HCT116 (cell line): Measurements from ENCODE around the gene ACTG1.

Experiments
- CBX3 ChIP-seq: IDR thresholded peaks from 2 replicates; pipeline ENCODE4 v1.6.1; 2012; ENCODE audit warnings: low read depth
- ELF1 ChIP-seq: IDR thresholded peaks from 2 replicates; pipeline ENCODE4 v1.6.1; 2012; ENCODE audit warnings: low read depth, borderline replicate concordance
- EZH2phosphoT487 ChIP-seq: fragments of 200-600 bp; IDR thresholded peaks from 2 replicates; pipeline ENCODE4 v1.6.1; 2018; ENCODE audit warnings: antibody characterized with exemption, borderline replicate concordance
- FOSL1 ChIP-seq: IDR thresholded peaks from 2 replicates; pipeline ENCODE4 v1.6.1; 2012; ENCODE audit warnings: low read depth
- JUND ChIP-seq: IDR thresholded peaks from 2 replicates; pipeline ENCODE4 v1.6.1; 2012
- POLR2A ChIP-seq: IDR thresholded peaks from 2 replicates; pipeline ENCODE4 v1.7.0; 2011; ENCODE audit warnings: borderline replicate concordance; ENCODE audit not compliant: insufficient read depth, insufficient read length; ENCODE audit errors: extremely low read depth
- POLR2AphosphoS5 ChIP-seq: IDR thresholded peaks from 2 replicates; pipeline ENCODE4 v1.6.1; 2011; ENCODE audit warnings: mild to moderate bottlenecking, low read depth, low read length, moderate library complexity
- RAD21 ChIP-seq: IDR thresholded peaks from 2 replicates; pipeline ENCODE4 v1.6.1; 2012; ENCODE audit warnings: low read depth, mild to moderate bottlenecking
- SP1 ChIP-seq: IDR thresholded peaks from 2 replicates; pipeline ENCODE4 v1.6.1; 2012; ENCODE audit warnings: low read depth
- TCF7L2 ChIP-seq: IDR thresholded peaks from 2 replicates; pipeline ENCODE4 v1.7.0; 2011; ENCODE audit warnings: borderline replicate concordance, inconsistent platforms; ENCODE audit not compliant: insufficient read depth, insufficient read length; ENCODE audit errors: extremely low read depth
- YY1 ChIP-seq: IDR thresholded peaks from 2 replicates; pipeline ENCODE4 v1.6.1; 2011; ENCODE audit warnings: low read length, low read depth, moderate library complexity, mild to moderate bottlenecking; ENCODE audit not compliant: insufficient replicate concordance; ENCODE audit errors: extremely low read depth
- ZNF274 ChIP-seq: fragments of 200-500 bp; sonication (Bioruptor generic); IDR thresholded peaks from 2 replicates; pipeline ENCODE4 v1.6.1; 2014; ENCODE audit warnings: mild to moderate bottlenecking, low read depth, low read length, inconsistent platforms
- TF ChIP-seq, protein P1 (sequence below), 3 experiments: fragments of 200-600 bp in 1 of 3; sonication (generic) in 1 of 3; IDR thresholded peaks in 2 of 3; conservative IDR thresholded peaks in 1 of 3; 2 replicates each; pipeline ENCODE4 v1.5.1; 2012 to 2017; ENCODE audit warnings: low read depth in 2 of 3, low read length in 2 of 3, antibody characterized with exemption in 1 of 3, borderline replicate concordance in 1 of 3, control low read depth in 1 of 3, mild to moderate bottlenecking in 1 of 3, mixed read lengths in 1 of 3, mixed run types in 1 of 3, moderate library complexity in 1 of 3; ENCODE audit not compliant: insufficient read depth in 1 of 3
- TF ChIP-seq, protein P2 (sequence below): IDR thresholded peaks from 2 replicates; pipeline ENCODE4 v1.6.1; 2012; ENCODE audit warnings: low read depth

DNA sequence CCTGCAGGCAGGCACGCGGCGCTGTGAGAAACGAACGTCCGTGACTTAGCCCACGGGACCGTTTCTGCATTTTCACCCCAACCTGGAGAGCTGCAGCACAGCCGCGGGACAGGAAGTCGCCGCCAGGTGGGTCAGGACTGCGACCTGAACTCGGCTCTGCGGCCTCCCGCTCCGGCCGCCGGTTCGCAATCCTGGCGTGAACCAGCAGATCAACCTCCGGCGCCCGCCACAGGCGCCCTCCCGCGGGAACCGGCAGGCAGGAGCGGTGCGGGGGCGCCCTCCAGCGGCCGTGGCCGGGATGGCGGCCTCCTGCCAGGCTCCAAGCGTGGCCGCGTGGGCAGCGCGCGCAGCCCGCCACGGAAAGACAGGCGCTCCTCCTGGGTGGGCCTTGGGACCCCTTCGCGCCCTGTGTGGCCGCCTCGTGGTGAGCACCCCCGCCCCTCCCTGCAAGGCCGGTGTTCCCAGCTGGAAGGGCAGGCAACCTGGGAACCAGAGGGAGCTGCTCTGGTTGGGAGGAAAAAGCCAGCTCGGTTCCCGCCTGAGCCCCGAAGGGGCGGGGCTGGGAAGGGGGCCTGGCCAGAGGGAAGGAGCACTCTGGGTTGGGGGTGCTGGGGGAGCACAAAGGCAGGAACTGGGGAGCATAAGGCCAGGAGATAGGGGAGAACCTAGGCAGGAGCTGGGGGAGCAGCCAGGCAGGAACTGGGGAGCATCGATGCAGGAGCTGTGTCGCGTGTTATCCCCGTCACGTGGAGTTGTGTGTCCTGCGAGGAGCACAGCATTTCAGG is 28.2 kb downstream of the ACTG1 start:
- TF ChIP-seq, protein P1, sequence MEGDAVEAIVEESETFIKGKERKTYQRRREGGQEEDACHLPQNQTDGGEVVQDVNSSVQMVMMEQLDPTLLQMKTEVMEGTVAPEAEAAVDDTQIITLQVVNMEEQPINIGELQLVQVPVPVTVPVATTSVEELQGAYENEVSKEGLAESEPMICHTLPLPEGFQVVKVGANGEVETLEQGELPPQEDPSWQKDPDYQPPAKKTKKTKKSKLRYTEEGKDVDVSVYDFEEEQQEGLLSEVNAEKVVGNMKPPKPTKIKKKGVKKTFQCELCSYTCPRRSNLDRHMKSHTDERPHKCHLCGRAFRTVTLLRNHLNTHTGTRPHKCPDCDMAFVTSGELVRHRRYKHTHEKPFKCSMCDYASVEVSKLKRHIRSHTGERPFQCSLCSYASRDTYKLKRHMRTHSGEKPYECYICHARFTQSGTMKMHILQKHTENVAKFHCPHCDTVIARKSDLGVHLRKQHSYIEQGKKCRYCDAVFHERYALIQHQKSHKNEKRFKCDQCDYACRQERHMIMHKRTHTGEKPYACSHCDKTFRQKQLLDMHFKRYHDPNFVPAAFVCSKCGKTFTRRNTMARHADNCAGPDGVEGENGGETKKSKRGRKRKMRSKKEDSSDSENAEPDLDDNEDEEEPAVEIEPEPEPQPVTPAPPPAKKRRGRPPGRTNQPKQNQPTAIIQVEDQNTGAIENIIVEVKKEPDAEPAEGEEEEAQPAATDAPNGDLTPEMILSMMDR (IDR thresholded peaks at IDR 0.05 in 2 of 3, conservative IDR thresholded peaks at IDR 0.05 in 1 of 3; ENCODE audit: borderline replicate concordance in 1 of 3, insufficient read depth in 1 of 3, low read depth in 2 of 3, low read length in 2 of 3) = peak; percentile 93 to 97 (median 96)
- TF ChIP-seq POLR2A (no peak), EZH2phosphoT487 (no peak), YY1 (peak; percentile 72), RAD21 (peak; percentile 99), JUND (no peak), TCF7L2 (peak; percentile 56), POLR2AphosphoS5 (peak; percentile 48), ZNF274 (no peak), ELF1 (no peak), FOSL1 (no peak), CBX3 (no peak), SP1 (no peak; the same call in 1 of the 2 replicates)
- TF ChIP-seq, protein P2, sequence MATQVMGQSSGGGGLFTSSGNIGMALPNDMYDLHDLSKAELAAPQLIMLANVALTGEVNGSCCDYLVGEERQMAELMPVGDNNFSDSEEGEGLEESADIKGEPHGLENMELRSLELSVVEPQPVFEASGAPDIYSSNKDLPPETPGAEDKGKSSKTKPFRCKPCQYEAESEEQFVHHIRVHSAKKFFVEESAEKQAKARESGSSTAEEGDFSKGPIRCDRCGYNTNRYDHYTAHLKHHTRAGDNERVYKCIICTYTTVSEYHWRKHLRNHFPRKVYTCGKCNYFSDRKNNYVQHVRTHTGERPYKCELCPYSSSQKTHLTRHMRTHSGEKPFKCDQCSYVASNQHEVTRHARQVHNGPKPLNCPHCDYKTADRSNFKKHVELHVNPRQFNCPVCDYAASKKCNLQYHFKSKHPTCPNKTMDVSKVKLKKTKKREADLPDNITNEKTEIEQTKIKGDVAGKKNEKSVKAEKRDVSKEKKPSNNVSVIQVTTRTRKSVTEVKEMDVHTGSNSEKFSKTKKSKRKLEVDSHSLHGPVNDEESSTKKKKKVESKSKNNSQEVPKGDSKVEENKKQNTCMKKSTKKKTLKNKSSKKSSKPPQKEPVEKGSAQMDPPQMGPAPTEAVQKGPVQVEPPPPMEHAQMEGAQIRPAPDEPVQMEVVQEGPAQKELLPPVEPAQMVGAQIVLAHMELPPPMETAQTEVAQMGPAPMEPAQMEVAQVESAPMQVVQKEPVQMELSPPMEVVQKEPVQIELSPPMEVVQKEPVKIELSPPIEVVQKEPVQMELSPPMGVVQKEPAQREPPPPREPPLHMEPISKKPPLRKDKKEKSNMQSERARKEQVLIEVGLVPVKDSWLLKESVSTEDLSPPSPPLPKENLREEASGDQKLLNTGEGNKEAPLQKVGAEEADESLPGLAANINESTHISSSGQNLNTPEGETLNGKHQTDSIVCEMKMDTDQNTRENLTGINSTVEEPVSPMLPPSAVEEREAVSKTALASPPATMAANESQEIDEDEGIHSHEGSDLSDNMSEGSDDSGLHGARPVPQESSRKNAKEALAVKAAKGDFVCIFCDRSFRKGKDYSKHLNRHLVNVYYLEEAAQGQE = no peak
